Ramos (cell line): ENCODE measurements around the gene GRAMD4.
"Not testable (repeated sequence)": the region's sequence is repeated elsewhere in the genome, so short reads cannot be mapped to it uniquely, and the experiment has no call there.

Experiments used
- in situ Hi-C: fragments of 300-500 bp; cut with MboI; formaldehyde crosslinking; loops from one replicate; pipeline ENCODE4 v1.14.3; 2022; ENCODE audit warnings: low sequenced_read_pairs; ENCODE audit not compliant: unreplicated experiment

The GRAMD4 gene

GRCh38 chr22:46632646-46633249 lies 12.6 kb downstream of the GRAMD4 start:
- in situ Hi-C loops: no loop called here

DNA sequence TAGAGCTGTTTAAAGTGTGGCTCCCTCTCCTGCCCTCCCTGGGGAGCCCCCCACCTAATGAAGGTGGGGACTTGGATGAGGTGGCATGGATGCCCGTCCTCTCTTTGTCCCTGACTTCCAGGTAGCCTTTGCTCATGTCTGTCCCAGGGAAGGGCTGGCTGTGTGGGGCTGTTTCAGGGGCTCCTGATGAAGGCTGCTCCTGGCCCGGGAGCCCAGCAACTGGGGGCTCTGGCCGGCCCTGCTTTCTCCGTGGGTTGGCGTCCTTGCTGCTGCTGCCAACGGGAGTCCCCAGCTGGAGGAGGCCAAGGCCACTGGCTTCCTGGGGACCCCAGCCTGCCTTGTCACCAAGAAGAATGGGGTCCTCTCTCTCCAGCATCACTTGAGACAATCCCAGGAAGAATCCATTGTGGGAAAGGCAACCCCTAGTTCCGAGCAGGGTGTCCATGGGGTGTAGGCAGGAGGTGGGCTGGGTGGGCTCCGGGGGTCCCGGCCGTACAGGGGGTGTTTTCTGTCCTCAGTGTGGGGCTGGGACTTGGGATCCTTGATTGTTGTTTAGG lies 13.2 kb downstream of the GRAMD4 start:
- in situ Hi-C loops: no loop called here

GRCh38 chr22:46634011-46634699 lies 14.0 kb downstream of the GRAMD4 start:
- in situ Hi-C loops: no loop called here

- in situ Hi-C loops: not testable (repeated sequence)
Measured at GRCh38 chr22:46634973-46635685, 14.9 kb downstream of the GRAMD4 start.

GRCh38 chr22:46635756-46636155 lies 15.6 kb downstream of the GRAMD4 start:
- in situ Hi-C loops: no loop called here

- in situ Hi-C loops: no loop called here
Measured at GRCh38 chr22:46636221-46637002, 16.2 kb downstream of the GRAMD4 start.

DNA sequence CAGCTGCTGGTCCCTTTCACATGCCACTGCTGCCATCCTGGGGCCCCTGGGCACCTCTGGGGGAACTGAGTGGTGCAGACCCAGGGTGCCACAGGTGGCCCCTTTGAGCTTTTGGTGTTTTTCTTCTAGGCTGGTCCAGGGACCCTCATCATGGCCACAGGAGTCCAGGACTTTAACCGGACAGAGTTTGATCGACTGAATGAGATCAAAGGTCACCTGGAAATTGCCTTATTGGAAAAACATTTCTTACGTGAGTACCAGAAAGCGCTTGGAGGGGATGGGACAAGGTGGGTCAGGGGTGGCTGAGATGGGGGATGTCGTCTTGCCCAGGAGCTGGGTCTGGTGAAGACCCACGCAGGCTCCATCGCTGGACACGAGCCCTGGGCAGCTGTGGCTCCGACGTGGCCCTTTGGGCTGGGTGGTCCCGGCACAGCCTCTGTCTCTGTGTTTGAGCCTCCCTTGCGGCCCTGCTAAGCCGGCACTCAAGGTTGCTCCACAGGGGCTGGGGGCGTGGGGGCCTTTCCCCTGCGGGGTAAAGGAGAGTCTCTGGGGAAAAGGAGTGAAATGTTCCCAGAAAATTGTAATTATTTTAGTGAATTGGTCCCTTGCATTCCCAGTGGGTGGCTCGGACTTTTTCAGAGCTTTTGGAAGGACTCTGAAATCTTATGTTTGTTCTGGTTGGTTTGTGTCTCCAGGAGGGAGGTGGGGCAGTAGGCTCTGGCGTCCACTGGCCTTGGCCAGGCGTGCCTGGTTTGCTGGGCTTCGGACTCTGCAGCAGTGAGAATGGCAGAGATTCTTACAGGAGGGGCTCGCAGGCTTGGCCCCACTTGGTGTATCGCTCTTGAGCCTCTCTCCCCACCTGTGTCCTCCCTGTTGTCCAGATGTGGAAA lies 17.8 kb downstream of the GRAMD4 start:
- in situ Hi-C loops: no loop called here

DNA sequence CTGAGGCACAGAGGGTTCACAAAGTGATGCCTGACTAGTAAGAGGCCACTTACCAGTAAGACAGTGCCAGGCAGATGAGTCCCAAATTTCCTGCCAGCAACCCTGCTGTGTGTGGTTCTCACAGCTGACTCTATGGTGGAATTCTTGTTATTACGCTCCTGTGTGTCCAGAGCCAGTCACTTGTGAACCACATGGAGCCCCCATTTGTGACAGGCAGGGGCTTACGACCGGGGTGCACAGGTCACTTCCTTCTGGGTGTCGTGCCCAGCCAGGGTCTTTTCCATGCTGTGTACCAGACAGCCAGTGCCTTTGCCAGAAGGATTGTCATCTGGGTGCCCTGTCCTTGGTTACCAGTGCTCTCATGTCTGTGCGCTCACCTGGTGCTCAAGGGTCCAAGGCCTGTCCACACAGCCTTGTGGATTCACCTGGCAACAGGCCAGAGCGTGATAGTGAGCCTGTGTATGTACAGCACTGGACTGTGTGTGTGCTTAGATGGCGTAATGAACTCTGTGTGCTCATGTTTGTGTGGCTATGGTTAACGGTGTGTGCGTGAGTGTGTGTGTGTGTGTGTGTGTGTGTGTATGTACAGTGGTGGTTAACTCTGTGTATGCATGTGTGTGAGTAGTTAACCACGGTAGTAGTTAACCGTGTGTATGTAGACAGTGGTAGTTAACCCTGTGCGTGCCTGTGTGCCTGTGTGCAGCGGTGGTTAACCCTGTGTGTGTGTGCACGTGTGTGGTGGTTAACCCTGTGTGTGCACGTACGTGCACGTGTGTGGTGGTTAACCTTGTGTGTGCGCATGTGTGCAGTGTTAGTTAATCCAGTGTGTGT lies 18.6 kb downstream of the GRAMD4 start:
- in situ Hi-C loops: no loop called here

- in situ Hi-C loops: no loop called here
Measured at GRCh38 chr22:46639843-46640242, 19.7 kb downstream of the GRAMD4 start.

DNA sequence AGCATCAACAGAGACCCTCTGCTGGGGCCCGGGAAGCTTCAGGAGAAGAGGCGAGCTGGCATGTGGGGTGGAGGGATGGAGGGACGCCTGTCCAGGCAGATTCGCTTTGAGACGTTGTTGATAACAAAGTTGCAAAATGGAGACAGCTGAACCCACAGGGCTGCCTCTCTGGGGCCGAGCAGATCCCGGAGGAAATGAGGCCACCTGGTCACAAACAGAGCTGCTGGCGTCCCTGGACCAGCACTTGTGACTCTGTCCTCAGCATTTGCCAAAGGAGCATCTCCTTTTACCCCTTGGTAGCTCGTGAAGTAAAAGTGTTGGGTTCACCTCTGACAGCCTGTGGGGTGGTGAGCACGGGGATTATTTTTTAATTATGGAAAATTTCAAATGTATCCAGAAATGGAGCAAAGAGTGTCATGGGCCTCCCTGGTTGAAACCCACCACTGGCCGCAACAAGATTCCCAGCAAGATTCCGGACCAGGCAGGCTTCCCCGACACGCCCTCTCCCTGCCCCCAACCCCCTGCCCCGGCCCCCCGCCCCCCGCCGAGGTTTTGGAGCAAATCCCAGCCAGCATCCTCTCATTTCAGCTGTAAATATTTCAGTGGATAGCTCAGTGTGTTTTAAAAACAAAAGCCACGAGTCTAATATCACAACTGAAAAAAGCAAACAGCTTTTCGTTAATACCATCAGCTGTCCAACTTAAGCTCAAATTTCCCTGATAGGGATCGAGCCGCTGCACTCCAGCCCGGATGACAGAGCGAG lies 20.3 kb downstream of the GRAMD4 start:
- in situ Hi-C loops: no loop called here

DNA sequence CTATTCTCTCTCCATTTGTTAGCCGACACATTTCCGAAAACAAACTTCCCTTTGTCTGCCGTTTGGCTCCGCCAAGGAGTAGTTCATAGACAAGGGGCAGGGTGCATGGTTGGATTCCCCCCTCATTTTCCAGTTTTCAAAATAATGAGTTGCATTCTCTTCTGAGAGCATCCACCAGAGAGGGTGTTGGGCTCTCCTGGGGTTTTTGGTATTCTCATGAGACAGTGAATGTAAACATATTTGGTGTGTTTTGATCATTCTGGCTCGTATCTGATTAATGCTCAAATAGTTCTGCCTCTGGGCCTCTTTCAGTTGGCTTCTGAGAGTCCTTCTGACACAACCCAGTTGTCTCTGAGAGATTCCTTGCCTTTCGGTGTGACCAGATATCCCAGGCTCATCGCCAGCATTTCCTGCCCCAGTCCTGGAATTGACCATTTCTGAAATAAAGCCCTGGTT lies 21.7 kb downstream of the GRAMD4 start:
- in situ Hi-C loops: no loop called here

DNA sequence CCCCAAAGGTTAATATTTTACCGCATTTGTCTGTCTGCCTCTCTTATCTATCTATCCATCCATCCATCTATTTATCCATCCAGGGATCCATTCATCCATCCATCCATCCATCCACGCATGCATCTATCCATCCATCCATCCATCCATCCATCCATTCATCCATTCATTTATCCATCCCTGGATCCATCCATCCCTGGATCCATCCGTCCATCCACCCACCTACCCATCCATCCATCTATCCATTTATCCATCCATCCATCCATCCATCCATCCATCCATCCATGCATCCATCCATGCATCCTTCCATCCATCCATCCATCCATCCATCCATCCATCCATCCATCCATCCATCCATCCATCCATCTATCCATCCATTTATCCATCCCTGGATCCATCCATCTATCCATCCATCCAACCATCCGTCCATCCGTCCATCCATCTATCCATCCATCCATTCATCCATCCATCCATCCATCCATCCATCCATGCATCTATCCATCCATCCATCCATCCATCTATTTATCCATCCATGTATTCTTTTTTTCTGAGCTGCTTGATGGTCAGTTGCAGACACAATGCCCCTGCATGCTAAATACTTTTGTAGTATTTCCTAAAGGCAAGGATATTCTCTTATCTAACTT lies 22.8 kb downstream of the GRAMD4 start:
- in situ Hi-C loops: not testable (repeated sequence)

GRCh38 chr22:46646531-46647215 lies 26.5 kb downstream of the GRAMD4 start:
- in situ Hi-C loops: no loop called here

DNA sequence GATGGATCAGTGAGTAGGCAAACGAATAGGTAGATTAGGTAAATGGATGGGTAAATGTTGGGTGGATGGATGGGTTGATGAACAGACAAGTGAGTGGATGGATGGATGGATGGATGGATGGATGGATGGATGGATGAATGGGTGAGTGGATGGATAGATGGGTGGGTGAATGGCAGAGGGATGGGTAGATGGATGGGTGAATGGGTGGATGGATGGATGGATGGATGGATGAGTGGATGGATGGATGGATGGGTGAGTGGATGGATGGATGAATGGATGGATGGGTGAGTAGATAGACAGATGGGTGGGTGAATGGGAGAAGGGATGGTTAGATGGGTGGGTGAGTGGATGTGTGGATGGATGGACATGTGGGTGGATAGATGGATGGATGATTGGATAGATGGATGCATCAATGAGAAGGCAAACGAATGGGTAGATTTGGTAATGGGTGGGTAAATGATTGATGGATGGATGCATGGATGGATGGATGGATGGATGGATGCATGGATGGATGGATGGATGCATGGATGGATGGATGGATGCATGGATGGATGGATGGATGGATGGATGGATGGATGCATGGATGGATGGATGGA lies 28.1 kb downstream of the GRAMD4 start:
- in situ Hi-C loops: not testable (repeated sequence)

DNA sequence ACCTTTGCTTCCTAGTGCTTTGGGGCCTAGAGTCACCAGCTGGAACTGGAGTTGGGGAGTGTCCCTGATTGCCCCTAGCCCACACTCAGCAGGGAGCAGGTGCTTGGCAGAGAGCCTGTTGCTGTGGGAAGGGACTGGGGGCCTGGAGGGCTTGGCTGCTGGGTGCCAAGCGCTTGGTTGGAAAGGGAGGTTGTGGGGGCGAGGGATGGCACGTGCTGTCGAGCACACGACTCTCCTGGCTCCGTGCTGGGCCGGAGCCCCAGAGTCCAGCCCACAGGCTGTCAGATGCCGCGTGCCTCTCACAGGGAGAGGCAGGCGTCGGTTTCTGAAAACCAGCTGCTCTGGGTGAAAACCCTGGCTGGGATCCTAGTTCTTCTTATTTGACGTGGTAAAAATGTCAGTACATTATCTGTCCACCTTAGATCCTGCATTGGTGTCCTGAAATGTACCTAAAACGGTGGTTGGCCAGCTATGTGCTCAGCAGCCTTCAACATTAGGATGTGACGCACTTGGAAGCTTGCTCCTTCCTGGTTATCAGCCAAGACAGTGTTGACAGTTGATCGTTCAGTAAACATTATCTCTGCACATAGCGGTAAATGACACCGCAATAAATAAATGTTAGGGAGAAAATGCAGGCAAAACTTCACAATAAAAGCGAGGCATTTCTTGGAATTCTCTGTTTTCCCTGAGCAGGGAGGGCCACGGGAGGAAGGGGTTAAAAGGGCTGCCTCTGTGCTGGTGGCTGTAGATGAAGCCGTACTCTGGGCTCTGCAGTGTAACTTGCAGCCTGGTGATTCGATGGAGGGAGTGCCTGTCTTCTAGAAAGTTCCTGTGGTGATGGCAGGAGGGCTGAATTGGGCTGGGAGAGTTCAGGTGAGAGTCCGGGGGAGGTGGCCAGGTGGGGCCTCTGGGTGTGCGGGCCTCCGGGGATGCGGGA lies 29.2 kb downstream of the GRAMD4 start:
- in situ Hi-C loops: no loop called here
